ENCODE results near the gene CLIC5.

- no peak for TF ChIP-seq POLR2A (IDR thresholded peaks at IDR 0.05; ENCODE audit: low read length)
- TF ChIP-seq GATA1 (IDR thresholded peaks at IDR 0.05; ENCODE audit: low read depth, low read length), result no peak
These were observed 49.3 kb downstream of the CLIC5 start for GRCh38 chr6:45966340-45966739.
